Panc1 (cell line): ENCODE measurements around the gene SSTR5. TPM values are rescaled to one million over a fixed set of nuclear protein-coding genes. Genes with fewer than 3 reads are reported as not detected.

Experiments used
- ATAC-seq: fragments of 200-7000 bp; cut with Tn5 transposase; 2 replicates; pipeline ENCODE4 v1.9.1; 2020; ENCODE audit warnings: mild to moderate bottlenecking, moderate library complexity
- BruUV-seq: library from RNA; stranded (reverse); fragments of 400-500 nt; replicated peaks from 2 replicates; lab custom pipeline; 2021; lab: Mats Ljungman, UMichigan
- CTCF ChIA-PET: fragments of 300-600 bp; sonication (Branson Sonifier 250); formaldehyde crosslinking; loops from one replicate; lab custom pipeline; 2022; ENCODE audit warnings: antibody characterized with exemption; lab: Charles Lee
- POLR2A ChIA-PET: fragments of 300-600 bp; sonication (Branson Sonifier 250); formaldehyde crosslinking; loops from one replicate; lab custom pipeline; 2022; ENCODE audit warnings: antibody characterized with exemption; lab: Charles Lee
- DNase-seq: peaks from one replicate; pipeline ENCODE4 v3.0.0-alpha.2; 2010; ENCODE audit warnings: low read depth, low spot score
- H3K27ac ChIP-seq: 2 replicates; pipeline ENCODE4 v1.5.1; 2011; ENCODE audit warnings: mild to moderate bottlenecking, low read length, inconsistent platforms
- H3K27me3 ChIP-seq: fragments of 200-500 bp; sonication (Bioruptor generic); 2 replicates; pipeline ENCODE4 v1.6.0; 2014; ENCODE audit warnings: low read length, inconsistent platforms; ENCODE audit not compliant: control insufficient read depth, insufficient read depth
- H3K36me3 ChIP-seq: fragments of 200-500 bp; sonication (Bioruptor generic); 2 replicates; pipeline ENCODE4 v1.5.1; 2014; ENCODE audit warnings: inconsistent platforms, mild to moderate bottlenecking, low read length, moderate library complexity; ENCODE audit not compliant: control insufficient read depth, insufficient read depth
- H3K4me1 ChIP-seq: 2 replicates; pipeline ENCODE4 v1.5.1; 2011; ENCODE audit warnings: inconsistent platforms, mild to moderate bottlenecking, low read length, moderate library complexity; ENCODE audit not compliant: control insufficient read depth, insufficient read depth
- H3K4me3 ChIP-seq, 2 experiments: 2 replicates each; pipeline ENCODE4 v1.5.1; 2011 to 2012; ENCODE audit warnings: low read depth in 2 of 2, low read length in 2 of 2, mild to moderate bottlenecking in 2 of 2, inconsistent platforms in 1 of 2, moderate library complexity in 1 of 2
- H3K9me3 ChIP-seq: fragments of 200-500 bp; sonication (Bioruptor generic); 2 replicates; pipeline ENCODE4 v1.5.1; 2014; ENCODE audit warnings: low read depth, mild to moderate bottlenecking, inconsistent platforms, low read length, moderate library complexity; ENCODE audit not compliant: control insufficient read depth, insufficient read depth
- POLR2AphosphoS5 ChIP-seq: IDR thresholded peaks from 2 replicates; pipeline ENCODE4 v1.6.1; 2012; ENCODE audit warnings: mild to moderate bottlenecking, low read depth, low read length, moderate library complexity
- SIN3A ChIP-seq: IDR thresholded peaks from 2 replicates; pipeline ENCODE4 v1.6.1; 2012; ENCODE audit warnings: low read depth, mild to moderate bottlenecking, low read length, moderate library complexity, borderline replicate concordance; ENCODE audit not compliant: insufficient read depth
- TCF7L2 ChIP-seq: IDR thresholded peaks from 2 replicates; pipeline ENCODE4 v1.6.1; 2011; ENCODE audit warnings: mild to moderate bottlenecking, low read depth, low read length, inconsistent platforms
- in situ Hi-C: cut with HindIII; loops from 2 replicates; pipeline ENCODE4 v1.10.0; 2016; ENCODE audit warnings: low sequenced_read_pairs, low pct_unique_long_range_greater_than_20kb
- intact Hi-C: fragments of 100-400 bp; cut with micrococcal nuclease; formaldehyde crosslinking; loops from one replicate; pipeline ENCODE4 v1.10.0; 2022; ENCODE audit not compliant: unreplicated experiment
- total RNA-seq: library from RNA; stranded (reverse); gene quantifications from one replicate; pipeline ENCODE4 v1.2.1, GENCODE V29; 2021; ENCODE audit not compliant: unreplicated experiment
- TF ChIP-seq, protein P1 (sequence below), 2 experiments: IDR thresholded peaks; 2 replicates each; pipeline ENCODE4 v1.6.1; 2011 to 2012; ENCODE audit warnings: low read depth in 2 of 2, control low read depth in 1 of 2, low read length in 1 of 2, mild to moderate bottlenecking in 1 of 2, moderate library complexity in 1 of 2; ENCODE audit not compliant: insufficient read depth in 1 of 2
- TF ChIP-seq, protein P2 (sequence below): fragments of 450-650 bp; IDR thresholded peaks from 2 replicates; pipeline ENCODE4 v1.5.1; 2017; ENCODE audit warnings: mild to moderate bottlenecking

The SSTR5 gene
- total RNA-seq, 1 experiment from 2014 or later: 2.8 TPM

DNA sequence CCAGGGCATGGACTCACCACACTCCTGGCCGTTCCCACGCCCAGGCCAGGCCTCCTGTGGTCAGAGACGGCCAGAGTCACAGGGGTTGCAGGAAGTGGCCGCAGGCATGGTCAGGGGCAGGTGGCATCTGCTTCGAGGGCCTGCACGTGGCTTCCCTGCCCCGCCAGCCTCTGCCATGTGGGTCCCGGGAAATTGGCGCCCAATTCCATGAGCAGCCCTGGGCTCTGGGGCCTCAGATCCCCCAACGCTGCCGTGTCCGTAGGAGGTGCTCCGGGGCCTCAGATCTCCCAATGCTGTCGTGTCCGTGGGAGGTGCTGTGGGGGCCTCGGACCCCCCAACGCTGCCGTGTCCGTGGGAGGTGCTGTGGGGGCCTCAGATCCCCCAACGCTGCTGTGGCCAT lies 9.7 kb upstream of the SSTR5 start:
- TF ChIP-seq SIN3A (no peak), TCF7L2 (no peak), POLR2AphosphoS5 (no peak)
- TF ChIP-seq, protein P1, sequence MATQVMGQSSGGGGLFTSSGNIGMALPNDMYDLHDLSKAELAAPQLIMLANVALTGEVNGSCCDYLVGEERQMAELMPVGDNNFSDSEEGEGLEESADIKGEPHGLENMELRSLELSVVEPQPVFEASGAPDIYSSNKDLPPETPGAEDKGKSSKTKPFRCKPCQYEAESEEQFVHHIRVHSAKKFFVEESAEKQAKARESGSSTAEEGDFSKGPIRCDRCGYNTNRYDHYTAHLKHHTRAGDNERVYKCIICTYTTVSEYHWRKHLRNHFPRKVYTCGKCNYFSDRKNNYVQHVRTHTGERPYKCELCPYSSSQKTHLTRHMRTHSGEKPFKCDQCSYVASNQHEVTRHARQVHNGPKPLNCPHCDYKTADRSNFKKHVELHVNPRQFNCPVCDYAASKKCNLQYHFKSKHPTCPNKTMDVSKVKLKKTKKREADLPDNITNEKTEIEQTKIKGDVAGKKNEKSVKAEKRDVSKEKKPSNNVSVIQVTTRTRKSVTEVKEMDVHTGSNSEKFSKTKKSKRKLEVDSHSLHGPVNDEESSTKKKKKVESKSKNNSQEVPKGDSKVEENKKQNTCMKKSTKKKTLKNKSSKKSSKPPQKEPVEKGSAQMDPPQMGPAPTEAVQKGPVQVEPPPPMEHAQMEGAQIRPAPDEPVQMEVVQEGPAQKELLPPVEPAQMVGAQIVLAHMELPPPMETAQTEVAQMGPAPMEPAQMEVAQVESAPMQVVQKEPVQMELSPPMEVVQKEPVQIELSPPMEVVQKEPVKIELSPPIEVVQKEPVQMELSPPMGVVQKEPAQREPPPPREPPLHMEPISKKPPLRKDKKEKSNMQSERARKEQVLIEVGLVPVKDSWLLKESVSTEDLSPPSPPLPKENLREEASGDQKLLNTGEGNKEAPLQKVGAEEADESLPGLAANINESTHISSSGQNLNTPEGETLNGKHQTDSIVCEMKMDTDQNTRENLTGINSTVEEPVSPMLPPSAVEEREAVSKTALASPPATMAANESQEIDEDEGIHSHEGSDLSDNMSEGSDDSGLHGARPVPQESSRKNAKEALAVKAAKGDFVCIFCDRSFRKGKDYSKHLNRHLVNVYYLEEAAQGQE (IDR thresholded peaks at IDR 0.05; ENCODE audit: insufficient read depth in 1 of 2, low read depth in 2 of 2, low read length in 1 of 2): no peak
- TF ChIP-seq, protein P2, sequence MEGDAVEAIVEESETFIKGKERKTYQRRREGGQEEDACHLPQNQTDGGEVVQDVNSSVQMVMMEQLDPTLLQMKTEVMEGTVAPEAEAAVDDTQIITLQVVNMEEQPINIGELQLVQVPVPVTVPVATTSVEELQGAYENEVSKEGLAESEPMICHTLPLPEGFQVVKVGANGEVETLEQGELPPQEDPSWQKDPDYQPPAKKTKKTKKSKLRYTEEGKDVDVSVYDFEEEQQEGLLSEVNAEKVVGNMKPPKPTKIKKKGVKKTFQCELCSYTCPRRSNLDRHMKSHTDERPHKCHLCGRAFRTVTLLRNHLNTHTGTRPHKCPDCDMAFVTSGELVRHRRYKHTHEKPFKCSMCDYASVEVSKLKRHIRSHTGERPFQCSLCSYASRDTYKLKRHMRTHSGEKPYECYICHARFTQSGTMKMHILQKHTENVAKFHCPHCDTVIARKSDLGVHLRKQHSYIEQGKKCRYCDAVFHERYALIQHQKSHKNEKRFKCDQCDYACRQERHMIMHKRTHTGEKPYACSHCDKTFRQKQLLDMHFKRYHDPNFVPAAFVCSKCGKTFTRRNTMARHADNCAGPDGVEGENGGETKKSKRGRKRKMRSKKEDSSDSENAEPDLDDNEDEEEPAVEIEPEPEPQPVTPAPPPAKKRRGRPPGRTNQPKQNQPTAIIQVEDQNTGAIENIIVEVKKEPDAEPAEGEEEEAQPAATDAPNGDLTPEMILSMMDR: no peak
- no TSS peak for BruUV-seq
- intact Hi-C loops (no loop called here), in situ Hi-C loops (no loop called here)
- CTCF ChIA-PET: no interaction called here
- DNase-seq (no peak), ATAC-seq (no peak)
- no peaks in the 10 kb centered on the region for H3K27me3 ChIP-seq
- POLR2A ChIA-PET: no interaction called here
- H3K4me1 ChIP-seq: no peaks in the 10 kb centered on the region
- no peaks in the 10 kb centered on the region for H3K36me3 ChIP-seq
- H3K27ac ChIP-seq: no peak overlapping the region
- H3K4me3 ChIP-seq: no peak overlapping the region
- no peaks in the 10 kb centered on the region for H3K9me3 ChIP-seq

DNA sequence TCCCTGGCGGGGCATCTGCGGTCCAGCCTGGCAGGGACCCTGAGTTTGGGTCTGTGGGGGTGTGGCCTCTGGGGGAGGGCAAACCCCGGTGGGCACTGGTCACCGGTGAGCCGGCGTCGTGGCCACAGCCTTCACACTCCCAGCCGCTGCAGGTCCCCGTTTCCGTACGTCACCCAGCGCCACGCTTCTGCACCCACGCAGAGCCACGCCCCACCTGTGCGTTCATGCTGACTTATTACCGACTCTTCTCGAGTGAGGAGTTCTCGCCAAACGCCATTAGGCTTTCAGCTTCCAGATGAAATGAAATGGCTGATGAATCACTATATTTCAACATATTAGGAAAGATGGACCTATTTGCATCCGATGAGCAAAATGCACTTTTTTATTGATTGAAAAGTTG lies 8.8 kb upstream of the SSTR5 start:
- Histone ChIP-seq H3K27ac (no peak overlapping the region), H3K36me3 (no peaks in the 10 kb centered on the region), H3K9me3 (no peaks in the 10 kb centered on the region), H3K4me3 (no peak overlapping the region), H3K4me1 (no peaks in the 10 kb centered on the region; the same call in 1 of the 2 replicates), H3K27me3 (no peaks in the 10 kb centered on the region)
- TF ChIP-seq TCF7L2 (no peak), SIN3A (no peak), POLR2AphosphoS5 (no peak)
- TF ChIP-seq, protein P1 (IDR thresholded peaks at IDR 0.05; ENCODE audit: insufficient read depth in 1 of 2, low read depth in 2 of 2, low read length in 1 of 2): no peak
- TF ChIP-seq, protein P2: no peak
- intact Hi-C loops: no loop called here
- DNase-seq: no peak
- CTCF ChIA-PET: no interaction called here
- POLR2A ChIA-PET: no interaction called here
- no TSS peak for BruUV-seq
- in situ Hi-C loops: no loop called here
- ATAC-seq: no peak
